GM12801 (cell line): ENCODE data around the gene ZNF532.

Experiments
- CTCF ChIP-seq: IDR thresholded peaks from one replicate; pipeline ENCODE4 v1.5.1; 2011; ENCODE audit warnings: control low read depth; ENCODE audit not compliant: insufficient read length; ENCODE audit errors: extremely low read depth

The ZNF532 gene

GRCh38 chr18:58997811-58998337 lies 133.2 kb downstream of the ZNF532 start:
- TF ChIP-seq CTCF, result no peak

GRCh38 chr18:58998401-58999203 lies 133.9 kb downstream of the ZNF532 start:
- no peak for TF ChIP-seq CTCF

GRCh38 chr18:59001166-59001565 lies 136.5 kb downstream of the ZNF532 start:
- TF ChIP-seq CTCF, result no peak

GRCh38 chr18:59001721-59002120 lies 137.0 kb downstream of the ZNF532 start:
- no peak for TF ChIP-seq CTCF

GRCh38 chr18:59002974-59003594 lies 138.4 kb downstream of the ZNF532 start:
- TF ChIP-seq CTCF, result no peak

- TF ChIP-seq CTCF, result no peak
These were observed 140.6 kb downstream of the ZNF532 start for GRCh38 chr18:59005262-59005661.

- no peak for TF ChIP-seq CTCF
These were observed 141.9 kb downstream of the ZNF532 start for GRCh38 chr18:59006461-59007067.
